GM11168 (cell line): ENCODE measurements around the gene ZNF236.

Experiments
- in situ Hi-C: fragments of 300-500 bp; cut with MboI; formaldehyde crosslinking; loops from one replicate; pipeline ENCODE4 v1.12.0; 2022; ENCODE audit warnings: low sequenced_read_pairs; ENCODE audit not compliant: unreplicated experiment

ZNF236 gene

DNA sequence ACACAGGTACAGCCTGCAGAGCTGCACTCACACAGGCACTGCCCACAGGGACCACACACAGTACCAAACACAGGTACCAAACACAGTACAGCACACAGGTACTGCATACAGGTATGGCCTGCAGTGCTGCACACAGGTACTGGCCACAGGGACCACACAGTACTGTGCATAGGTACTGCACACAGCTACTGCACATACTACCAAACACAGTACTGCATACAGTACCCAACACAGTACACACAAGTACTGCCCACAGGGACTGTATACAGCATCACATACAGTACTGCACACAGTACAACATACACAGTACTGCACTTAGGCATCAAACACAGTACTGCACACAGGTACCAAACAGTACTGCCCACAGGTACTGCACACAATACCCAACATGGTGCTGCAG is 74.3 kb downstream of the ZNF236 start:
- in situ Hi-C loops = no loop called here

GRCh38 chr18:76897257-76897656 is 74.9 kb downstream of the ZNF236 start:
- in situ Hi-C loops = no loop called here

- in situ Hi-C loops = no loop called here
Observed at GRCh38 chr18:76903386-76903785, 81.0 kb downstream of the ZNF236 start.

GRCh38 chr18:76905821-76906220 is 83.5 kb downstream of the ZNF236 start:
- in situ Hi-C loops = no loop called here

DNA sequence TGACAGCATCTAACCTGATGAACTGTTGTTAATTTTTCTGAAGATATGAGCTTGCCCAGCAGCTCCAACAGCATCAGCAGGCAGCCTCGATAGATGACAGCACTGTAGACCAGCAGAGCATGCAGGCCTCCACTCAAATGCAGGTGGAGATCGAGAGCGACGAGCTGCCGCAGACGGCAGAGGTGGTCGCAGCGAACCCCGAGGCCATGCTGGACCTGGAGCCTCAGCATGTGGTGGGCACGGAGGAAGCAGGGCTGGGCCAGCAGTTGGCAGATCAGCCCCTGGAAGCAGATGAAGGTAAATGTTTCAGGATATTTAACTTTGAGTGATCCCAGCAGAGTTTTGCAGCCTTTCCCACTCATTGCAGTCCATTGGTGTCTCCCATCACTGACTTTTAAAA is 85.9 kb downstream of the ZNF236 start:
- in situ Hi-C loops = no loop called here

DNA sequence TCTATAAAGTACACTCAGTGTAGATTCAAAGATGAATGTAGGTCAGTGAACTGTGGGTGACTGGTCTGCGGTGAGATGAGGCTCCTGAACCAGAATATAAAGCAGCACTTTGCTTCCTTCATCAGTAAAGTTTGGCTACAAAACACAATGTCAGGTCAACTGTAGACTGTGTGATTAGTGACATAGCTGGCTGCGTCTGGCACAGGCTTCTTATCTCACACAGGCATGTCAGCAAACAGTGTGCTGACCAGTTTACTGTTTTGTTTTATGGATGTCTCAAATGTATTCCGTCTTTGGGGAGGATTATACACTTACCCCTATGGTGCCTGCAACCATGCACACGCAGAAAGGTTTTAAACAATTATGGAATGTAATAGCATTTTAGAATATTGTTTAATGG is 87.1 kb downstream of the ZNF236 start:
- in situ Hi-C loops = no loop called here

- in situ Hi-C loops = no loop called here
Observed at GRCh38 chr18:76911440-76911839, 89.1 kb downstream of the ZNF236 start.

DNA sequence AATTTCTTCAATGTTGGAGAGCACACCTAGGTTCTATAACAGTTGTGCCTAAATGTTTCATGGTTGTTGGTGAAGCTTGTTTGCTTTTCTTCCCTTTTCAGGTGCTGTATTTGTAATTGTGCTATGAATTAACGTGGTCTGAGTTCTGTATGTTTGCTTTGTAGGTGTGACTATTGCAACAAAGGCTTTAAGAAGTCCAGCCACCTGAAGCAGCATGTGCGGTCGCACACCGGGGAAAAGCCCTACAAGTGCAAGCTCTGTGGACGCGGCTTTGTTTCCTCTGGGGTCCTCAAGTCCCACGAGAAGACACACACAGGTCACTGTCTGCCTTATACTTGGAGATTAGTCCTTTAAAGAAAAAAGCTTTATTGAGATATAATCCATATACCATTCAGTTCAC is 91.2 kb downstream of the ZNF236 start:
- in situ Hi-C loops = no loop called here

- in situ Hi-C loops = no loop called here
Observed at GRCh38 chr18:76914314-76914713, 92.0 kb downstream of the ZNF236 start.

- in situ Hi-C loops = no loop called here
Observed at GRCh38 chr18:76914796-76915195, 92.4 kb downstream of the ZNF236 start.

- in situ Hi-C loops = no loop called here
Observed at GRCh38 chr18:76915456-76915855, 93.1 kb downstream of the ZNF236 start.

DNA sequence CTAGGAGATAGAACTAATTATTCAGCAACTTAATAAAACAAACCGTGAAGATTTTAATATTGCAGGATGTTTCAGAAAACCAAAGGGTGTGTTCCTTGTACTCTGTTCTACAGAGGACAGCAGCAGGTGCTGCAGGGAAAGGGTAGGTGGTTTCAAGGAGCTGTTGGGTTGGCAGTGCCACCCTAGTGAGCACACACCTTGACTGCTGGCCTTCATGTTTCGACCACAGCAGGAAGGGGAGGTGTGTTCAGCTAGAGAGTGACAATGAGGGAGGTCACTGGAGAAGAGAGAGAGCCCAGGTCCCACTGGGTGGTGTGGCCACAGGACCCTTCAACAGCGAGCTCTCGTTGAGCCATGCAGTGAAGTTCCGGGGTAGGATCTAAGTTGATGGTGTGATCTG is 98.6 kb downstream of the ZNF236 start:
- in situ Hi-C loops = loop anchor here (5.0 kb wide), 1 partner anchor 61 kb away; no protein-coding TSS in a partner anchor

GRCh38 chr18:76922107-76922506 is 99.8 kb downstream of the ZNF236 start:
- in situ Hi-C loops = loop anchor here (5.0 kb wide), 1 partner anchor 60 kb away; no protein-coding TSS in a partner anchor

DNA sequence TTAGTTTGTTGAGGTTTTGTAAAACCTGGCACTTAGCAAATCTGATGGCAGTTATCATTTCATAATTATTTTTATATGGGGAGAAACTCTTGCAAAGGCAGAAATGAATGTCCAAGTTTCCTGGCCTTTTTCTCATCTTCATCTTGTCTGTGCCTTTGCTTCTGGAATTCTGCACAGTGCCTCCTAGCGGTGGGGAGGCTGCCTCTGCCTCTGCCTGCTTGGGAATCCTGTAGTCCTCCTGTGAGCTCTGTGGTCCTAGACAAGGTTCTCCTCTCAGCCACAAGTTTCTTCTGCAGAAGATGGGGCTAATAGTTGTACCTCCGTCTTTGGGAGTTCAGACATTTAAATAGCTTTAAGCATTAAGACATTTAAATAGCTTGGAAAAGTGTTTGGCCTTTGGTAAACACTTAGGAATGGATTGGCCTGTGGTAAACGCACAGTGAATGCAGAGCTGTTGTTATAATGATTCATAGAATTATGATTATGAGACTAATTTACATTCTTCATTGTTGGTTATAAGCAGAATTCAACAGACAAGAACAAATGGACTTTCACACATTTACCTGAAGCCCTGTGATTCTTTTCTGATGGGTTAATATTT is 101.2 kb downstream of the ZNF236 start:
- in situ Hi-C loops = loop anchor here (5.0 kb wide), 1 partner anchor 59 kb away; no protein-coding TSS in a partner anchor

- in situ Hi-C loops = no loop called here
Observed at GRCh38 chr18:76925501-76925900, 103.1 kb downstream of the ZNF236 start.

GRCh38 chr18:76927223-76927725 is 104.9 kb downstream of the ZNF236 start:
- in situ Hi-C loops = no loop called here

GRCh38 chr18:76928179-76928868 is 106.0 kb downstream of the ZNF236 start:
- in situ Hi-C loops = no loop called here

- in situ Hi-C loops = no loop called here
Observed at GRCh38 chr18:76931171-76931570, 108.8 kb downstream of the ZNF236 start.

- in situ Hi-C loops = no loop called here
Observed at GRCh38 chr18:76932026-76932819, 109.9 kb downstream of the ZNF236 start.

DNA sequence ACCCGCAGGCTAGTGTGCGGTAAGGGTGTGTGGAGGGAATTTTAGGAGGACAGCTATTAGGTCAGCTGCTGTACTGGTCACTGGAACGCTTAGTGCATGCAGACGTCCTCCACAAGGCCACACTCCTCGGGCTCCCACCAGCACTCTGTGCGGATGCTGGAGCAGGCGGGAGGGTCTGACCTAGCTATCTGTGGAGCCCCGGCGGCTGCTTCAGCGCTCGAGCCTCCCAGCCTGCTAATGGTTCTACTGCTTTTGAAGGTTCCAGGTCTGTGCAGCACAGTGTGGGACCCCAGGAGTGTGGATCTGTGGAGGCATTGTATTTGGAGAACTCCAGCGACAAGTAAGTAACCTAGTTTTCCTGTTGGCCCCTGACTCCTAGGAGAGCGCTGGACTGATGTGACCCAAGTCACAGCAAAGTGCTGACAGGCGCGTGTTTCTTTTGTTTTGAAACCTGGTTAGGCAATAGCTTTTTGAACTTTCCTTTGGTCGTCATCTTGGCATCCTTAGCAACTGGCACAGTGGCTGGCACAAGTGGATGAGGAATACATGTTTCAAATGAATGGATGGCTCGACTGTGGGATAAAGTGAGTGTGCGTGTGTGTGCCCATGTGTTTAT is 113.5 kb downstream of the ZNF236 start:
- in situ Hi-C loops = no loop called here

- in situ Hi-C loops = no loop called here
Observed at GRCh38 chr18:76936877-76937276, 114.5 kb downstream of the ZNF236 start.
